ENCODE results near the gene CCHCR1. TPM values are rescaled to one million over a fixed set of nuclear protein-coding genes. Genes with fewer than 3 reads are reported as not detected.

The CCHCR1 gene
- total and polyA plus RNA-seq, 2 of the 13 experiments (the other 11 are each of a cell fraction or from before 2014, with no cell fraction given), result 14.6 to 28.2 TPM

DNA sequence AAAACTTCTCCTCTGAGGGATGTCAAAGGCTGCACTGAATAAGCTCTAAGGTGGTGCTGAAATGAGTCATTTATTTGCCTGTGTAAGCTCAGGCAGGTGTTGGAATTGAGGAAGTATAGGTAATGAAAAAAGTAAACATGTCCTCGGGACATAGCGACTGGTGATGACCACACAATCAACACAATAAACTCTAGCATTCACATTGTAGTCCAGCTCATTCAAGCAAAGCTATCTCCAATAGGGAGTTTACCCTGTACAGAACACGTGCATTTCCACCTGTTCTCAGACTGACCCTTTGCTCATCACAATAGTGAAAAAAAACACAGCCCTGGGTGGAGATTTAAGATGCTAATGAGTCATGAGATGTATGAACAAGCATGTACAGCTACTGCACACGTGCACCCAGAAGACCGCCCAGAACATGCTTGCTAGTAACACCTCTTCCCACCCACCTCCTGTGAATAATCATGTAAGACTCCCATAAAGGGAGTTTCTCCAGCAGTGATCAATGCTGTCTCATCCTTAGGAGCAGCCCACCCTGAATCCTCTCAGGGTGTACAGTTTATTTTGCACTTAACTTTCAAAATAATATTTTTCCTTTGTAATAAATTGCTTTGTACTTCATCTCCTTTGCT is 45.9 kb upstream of the CCHCR1 start (continued):
- TF ChIP-seq, protein P1, sequence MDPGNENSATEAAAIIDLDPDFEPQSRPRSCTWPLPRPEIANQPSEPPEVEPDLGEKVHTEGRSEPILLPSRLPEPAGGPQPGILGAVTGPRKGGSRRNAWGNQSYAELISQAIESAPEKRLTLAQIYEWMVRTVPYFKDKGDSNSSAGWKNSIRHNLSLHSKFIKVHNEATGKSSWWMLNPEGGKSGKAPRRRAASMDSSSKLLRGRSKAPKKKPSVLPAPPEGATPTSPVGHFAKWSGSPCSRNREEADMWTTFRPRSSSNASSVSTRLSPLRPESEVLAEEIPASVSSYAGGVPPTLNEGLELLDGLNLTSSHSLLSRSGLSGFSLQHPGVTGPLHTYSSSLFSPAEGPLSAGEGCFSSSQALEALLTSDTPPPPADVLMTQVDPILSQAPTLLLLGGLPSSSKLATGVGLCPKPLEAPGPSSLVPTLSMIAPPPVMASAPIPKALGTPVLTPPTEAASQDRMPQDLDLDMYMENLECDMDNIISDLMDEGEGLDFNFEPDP (CRISPR knock-in tag; conservative IDR thresholded peaks at IDR 0.05), result no peak
- TF ChIP-seq SMAD3 (CRISPR knock-in tag; IDR thresholded peaks at IDR 0.05) (0 out of 2 replicates have a peak, but pooled peaks have one; percentile 23), SRF (IDR thresholded peaks at IDR 0.05; ENCODE audit: low read depth, low read length) (no peak), AHR (CRISPR knock-in tag; IDR thresholded peaks at IDR 0.05) (no peak; the same call in 1 of the 2 replicates), ZNF484 (CRISPR knock-in tag; IDR thresholded peaks at IDR 0.05; ENCODE audit: borderline replicate concordance, low read depth) (no peak), KAT7 (CRISPR knock-in tag; IDR thresholded peaks at IDR 0.05; ENCODE audit: borderline replicate concordance) (no peak)
- TF ChIP-seq, protein P2, sequence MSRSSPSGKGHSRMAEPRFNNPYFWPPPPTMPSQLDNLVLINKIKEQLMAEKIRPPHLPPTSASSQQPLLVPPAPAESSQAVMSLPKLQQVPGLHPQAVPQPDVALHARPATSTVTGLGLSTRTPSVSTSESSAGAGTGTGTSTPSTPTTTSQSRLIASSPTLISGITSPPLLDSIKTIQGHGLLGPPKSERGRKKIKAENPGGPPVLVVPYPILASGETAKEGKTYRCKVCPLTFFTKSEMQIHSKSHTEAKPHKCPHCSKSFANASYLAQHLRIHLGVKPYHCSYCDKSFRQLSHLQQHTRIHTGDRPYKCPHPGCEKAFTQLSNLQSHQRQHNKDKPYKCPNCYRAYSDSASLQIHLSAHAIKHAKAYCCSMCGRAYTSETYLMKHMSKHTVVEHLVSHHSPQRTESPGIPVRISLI (CRISPR knock-in tag; IDR thresholded peaks at IDR 0.05; ENCODE audit: borderline replicate concordance), result peak; percentile 66; the same call in 1 of the 2 replicates
- TF ChIP-seq, protein P3, sequence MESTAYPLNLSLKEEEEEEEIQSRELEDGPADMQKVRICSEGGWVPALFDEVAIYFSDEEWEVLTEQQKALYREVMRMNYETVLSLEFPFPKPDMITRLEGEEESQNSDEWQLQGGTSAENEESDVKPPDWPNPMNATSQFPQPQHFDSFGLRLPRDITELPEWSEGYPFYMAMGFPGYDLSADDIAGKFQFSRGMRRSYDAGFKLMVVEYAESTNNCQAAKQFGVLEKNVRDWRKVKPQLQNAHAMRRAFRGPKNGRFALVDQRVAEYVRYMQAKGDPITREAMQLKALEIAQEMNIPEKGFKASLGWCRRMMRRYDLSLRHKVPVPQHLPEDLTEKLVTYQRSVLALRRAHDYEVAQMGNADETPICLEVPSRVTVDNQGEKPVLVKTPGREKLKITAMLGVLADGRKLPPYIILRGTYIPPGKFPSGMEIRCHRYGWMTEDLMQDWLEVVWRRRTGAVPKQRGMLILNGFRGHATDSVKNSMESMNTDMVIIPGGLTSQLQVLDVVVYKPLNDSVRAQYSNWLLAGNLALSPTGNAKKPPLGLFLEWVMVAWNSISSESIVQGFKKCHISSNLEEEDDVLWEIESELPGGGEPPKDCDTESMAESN (CRISPR knock-in tag; conservative IDR thresholded peaks at IDR 0.05), result peak; percentile 51; the same call in 1 of the 2 replicates

Measured in HepG2 (cell line).